H1 (cell line): Measurements from ENCODE around the gene TAF4. TPM values are rescaled to one million over a fixed set of nuclear protein-coding genes. Genes with fewer than 3 reads are reported as not detected.

Source experiments
- CTCF ChIA-PET: fragments of 300-600 bp; sonication (Branson Sonifier 250); formaldehyde crosslinking; loops from one replicate; lab custom pipeline; 2021; ENCODE audit not compliant: partially characterized antibody; lab: Charles Lee
- POLR2A ChIA-PET: fragments of 300-600 bp; sonication (Branson Sonifier 250); formaldehyde crosslinking; loops from one replicate; lab custom pipeline; 2021; ENCODE audit warnings: inconsistent platforms; ENCODE audit not compliant: partially characterized antibody; lab: Charles Lee
- DNase-seq, 2 experiments: peaks; one replicate each; pipeline versions ENCODE4 v3.0.0 to v3.0.0-alpha.2; 2010 to 2022; ENCODE audit warnings: low spot score in 2 of 2, low read depth in 1 of 2, mixed read lengths in 1 of 2
- FAIRE-seq: peaks from 2 replicates; lab custom pipeline; 2011; peaks lifted over from hg19 to GRCh38; lab: Jason Lieb, UNC
- H2AFZ ChIP-seq: 2 replicates; pipeline ENCODE4 v1.8.1; 2012; ENCODE audit warnings: low read length, inconsistent platforms
- H2AK5ac ChIP-seq: 2 replicates; pipeline ENCODE4 v1.6.1; 2013; ENCODE audit warnings: low read depth, low read length
- H2BK120ac ChIP-seq: replicated peaks from 2 replicates; pipeline ENCODE3; 2013; ENCODE audit warnings: low read depth, low read length, inconsistent platforms
- H2BK12ac ChIP-seq: 2 replicates; pipeline ENCODE4 v1.6.1; 2013; ENCODE audit warnings: low read depth, low read length
- H2BK15ac ChIP-seq: 2 replicates; pipeline ENCODE4 v1.6.1; 2013; ENCODE audit warnings: low read length
- H2BK20ac ChIP-seq: 2 replicates; pipeline ENCODE4 v1.6.1; 2013; ENCODE audit warnings: low read length
- H2BK5ac ChIP-seq: 2 replicates; pipeline ENCODE4 v1.6.1; 2013; ENCODE audit warnings: low read depth, low read length
- H3K14ac ChIP-seq: 2 replicates; pipeline ENCODE4 v1.6.1; 2013; ENCODE audit warnings: inconsistent platforms; ENCODE audit not compliant: insufficient read length
- H3K18ac ChIP-seq: 2 replicates; pipeline ENCODE4 v1.6.1; 2013; ENCODE audit warnings: low read length; ENCODE audit errors: extremely low read depth
- H3K23ac ChIP-seq: 2 replicates; pipeline ENCODE4 v1.6.1; 2013; ENCODE audit warnings: inconsistent platforms; ENCODE audit not compliant: insufficient read length
- H3K23me2 ChIP-seq: 2 replicates; pipeline ENCODE4 v1.6.1; 2013; ENCODE audit warnings: low read depth, low read length
- H3K27ac ChIP-seq: 2 replicates; pipeline ENCODE4 v1.6.1; 2011; ENCODE audit warnings: low read depth, low read length, inconsistent platforms
- H3K27me3 ChIP-seq, 4 experiments: replicated peaks in 1 of 4; 1 replicate in 1 of 4; 2 replicates in 3 of 4; pipeline versions ENCODE4 v1.6.1 to v1.8.1; 2011 to 2013; ENCODE audit warnings: low read length in 3 of 4, mild to moderate bottlenecking in 3 of 4, inconsistent platforms in 2 of 4, mixed read lengths in 2 of 4, moderate library complexity in 1 of 4; ENCODE audit not compliant: control insufficient read depth in 3 of 4, insufficient read depth in 3 of 4; ENCODE audit errors: extremely low read depth in 1 of 4
- H3K36me3 ChIP-seq, 4 experiments: 2 replicates each; pipeline versions ENCODE4 v1.6.1 to v1.8.1; 2011 to 2013; ENCODE audit warnings: mild to moderate bottlenecking in 4 of 4, low read length in 3 of 4, moderate library complexity in 2 of 4, control low read depth in 1 of 4, inconsistent platforms in 1 of 4; ENCODE audit not compliant: insufficient read depth in 4 of 4, control insufficient read depth in 2 of 4
- H3K4ac ChIP-seq: replicated peaks from 2 replicates; pipeline ENCODE3; 2013; ENCODE audit warnings: low read length, low read depth, mixed read lengths, inconsistent platforms; ENCODE audit not compliant: insufficient read length
- H3K4me1 ChIP-seq, 4 experiments: replicated peaks in 1 of 4; 1 replicate in 1 of 4; 2 replicates in 3 of 4; pipeline versions ENCODE4 v1.6.1 to v1.8.1; 2011 to 2013; ENCODE audit warnings: low read length in 3 of 4, inconsistent platforms in 2 of 4, mixed read lengths in 1 of 4; ENCODE audit not compliant: insufficient read depth in 4 of 4, control insufficient read depth in 3 of 4
- H3K4me2 ChIP-seq, 2 experiments: 2 replicates each; pipeline versions ENCODE4 v1.6.1 to v1.8.1; 2011 to 2013; ENCODE audit warnings: low read depth in 2 of 2, low read length in 2 of 2, control low read depth in 1 of 2, inconsistent platforms in 1 of 2, mild to moderate bottlenecking in 1 of 2; ENCODE audit not compliant: insufficient read depth in 1 of 2
- H3K4me3 ChIP-seq, 4 experiments: fragments of 200-600, 300-600 bp in 1 of 4; sonication (generic), shearing (Covaris generic), sonication (Bioruptor Twin) in 1 of 4; 2 replicates each; pipeline versions ENCODE4 v1.5.1 to v1.8.1; 2011 to 2016; ENCODE audit warnings: low read length in 4 of 4, low read depth in 3 of 4, control low read depth in 2 of 4, inconsistent platforms in 2 of 4, mild to moderate bottlenecking in 2 of 4, mixed read lengths in 1 of 4, moderate library complexity in 1 of 4; ENCODE audit not compliant: insufficient read depth in 2 of 4; ENCODE audit errors: extremely low read depth in 1 of 4
- H3K56ac ChIP-seq: replicated peaks from 2 replicates; pipeline ENCODE3; 2013; ENCODE audit warnings: low read depth, mild to moderate bottlenecking, mixed read lengths, low read length, inconsistent platforms; ENCODE audit not compliant: insufficient read length
- H3K79me1 ChIP-seq: 2 replicates; pipeline ENCODE4 v1.6.1; 2013; ENCODE audit warnings: low read depth, low read length, control low read depth
- H3K79me2 ChIP-seq, 2 experiments: 2 replicates each; pipeline versions ENCODE4 v1.6.1 to v1.8.1; 2012 to 2013; ENCODE audit warnings: low read length in 2 of 2, mild to moderate bottlenecking in 2 of 2, inconsistent platforms in 1 of 2; ENCODE audit not compliant: insufficient read depth in 2 of 2, control insufficient read depth in 1 of 2
- H3K9ac ChIP-seq, 4 experiments: replicated peaks in 1 of 4; 1 replicate in 1 of 4; 2 replicates in 3 of 4; pipeline versions ENCODE4 v1.6.1 to v1.8.1; 2011 to 2013; ENCODE audit warnings: low read depth in 3 of 4, low read length in 3 of 4, control low read depth in 2 of 4, mild to moderate bottlenecking in 2 of 4, moderate library complexity in 2 of 4, inconsistent platforms in 1 of 4; ENCODE audit errors: extremely low read depth in 1 of 4
- H3K9me3 ChIP-seq, 2 experiments: 2 replicates each; pipeline versions ENCODE4 v1.6.1 to v1.8.1; 2012 to 2013; ENCODE audit warnings: mild to moderate bottlenecking in 2 of 2, moderate library complexity in 2 of 2, control low read depth in 1 of 2, inconsistent platforms in 1 of 2, low read depth in 1 of 2, low read length in 1 of 2, mixed read lengths in 1 of 2; ENCODE audit not compliant: insufficient read depth in 2 of 2
- H4K20me1 ChIP-seq, 2 experiments: replicated peaks in 1 of 2; 2 replicates each; pipeline versions ENCODE3 to v1.8.1; 2011 to 2013; ENCODE audit warnings: inconsistent platforms in 2 of 2, low read length in 2 of 2, mild to moderate bottlenecking in 1 of 2; ENCODE audit not compliant: insufficient read depth in 2 of 2, control insufficient read depth in 1 of 2
- H4K5ac ChIP-seq: 2 replicates; pipeline ENCODE4 v1.6.1; 2013; ENCODE audit warnings: low read length, low read depth, mixed read lengths, inconsistent platforms; ENCODE audit not compliant: insufficient read length
- H4K8ac ChIP-seq: 2 replicates; pipeline ENCODE4 v1.8.0; 2013; ENCODE audit warnings: mild to moderate bottlenecking, moderate library complexity, low read length, inconsistent platforms; ENCODE audit not compliant: insufficient read depth; ENCODE audit errors: extremely low read depth
- H4K91ac ChIP-seq: replicated peaks from 2 replicates; pipeline ENCODE3; 2013; ENCODE audit warnings: low read length, mixed read lengths, inconsistent platforms; ENCODE audit not compliant: insufficient read length
- E2F6 ChIP-seq: IDR thresholded peaks from 2 replicates; pipeline ENCODE4 v1.6.1; 2012; ENCODE audit warnings: inconsistent platforms
- GABPA ChIP-seq: IDR thresholded peaks from 2 replicates; pipeline ENCODE4 v1.6.1; 2011; ENCODE audit warnings: mild to moderate bottlenecking, low read length, moderate library complexity, borderline replicate concordance; ENCODE audit not compliant: insufficient read depth
- HDAC2 ChIP-seq, 2 experiments: fragments of 300-600 bp in 1 of 2; sonication (generic) in 1 of 2; IDR thresholded peaks; 2 replicates each; pipeline ENCODE4 v1.6.1; 2011 to 2012; ENCODE audit warnings: low read depth in 2 of 2, low read length in 2 of 2, mild to moderate bottlenecking in 2 of 2, moderate library complexity in 2 of 2, borderline replicate concordance in 1 of 2, inconsistent platforms in 1 of 2
- KDM1A ChIP-seq: fragments of 200-600, 300-600 bp; sonication (generic); IDR thresholded peaks from 2 replicates; pipeline ENCODE4 v1.7.1; 2016; ENCODE audit warnings: mild to moderate bottlenecking, low read length, borderline replicate concordance
- POLR2AphosphoS5 ChIP-seq: IDR thresholded peaks from 2 replicates; pipeline ENCODE4 v1.6.1; 2011; ENCODE audit warnings: low read depth, low read length
- RBBP5 ChIP-seq: IDR thresholded peaks from 2 replicates; pipeline ENCODE4 v1.7.1; 2012; ENCODE audit warnings: low read depth, mild to moderate bottlenecking, inconsistent platforms, low read length, moderate library complexity, borderline replicate concordance
- TEAD4 ChIP-seq: IDR thresholded peaks from 2 replicates; pipeline ENCODE4 v1.6.1; 2012; ENCODE audit warnings: low read depth, low read length, inconsistent platforms, mixed read lengths
- USF2 ChIP-seq: IDR thresholded peaks from 2 replicates; pipeline ENCODE4 v1.6.1; 2011; ENCODE audit warnings: low read length, improper control_type of control experiment
- WGBS, 2 experiments: shearing (Covaris generic) in 1 of 2; methylation state at CpG; one replicate each; pipeline versions ENCODE4 v1.1.6 to v1.1.7; 2013 to 2015; ENCODE audit warnings: low lambda C conversion rate in 2 of 2, mixed read lengths in 2 of 2, inconsistent platforms in 1 of 2, low coverage in 1 of 2, missing lambda C conversion rate in 1 of 2; ENCODE audit not compliant: insufficient replicate concordance in 2 of 2, insufficient coverage in 1 of 2, insufficient read length in 1 of 2; ENCODE audit errors: extremely low coverage in 1 of 2, missing lambda C conversion rate in 1 of 2; 5-methylcytosine and 5-hydroxymethylcytosine counted together
- polyA plus RNA-seq, 7 experiments: library from polyadenylated mRNA; depleted of rRNA in 3 of 7; stranded (reverse) in 5 of 7; unstranded in 2 of 7; fragments of >200 nt in 5 of 7; fragments of 200-250 nt in 2 of 7; gene quantifications; 1 replicate in 5 of 7; 2 replicates in 1 of 7; 4 replicates in 1 of 7; pipeline versions ENCODE4 v1.2.1 to v1.2.3, GENCODE V29; 2011 to 2013; ENCODE audit warnings: missing spikeins in 2 of 7, mixed read lengths in 2 of 7
- total RNA-seq: library from RNA; stranded (reverse); fragmentation: NEBNext Ultra II Directional; extraction: Animal tissue kit (Norgen Biotek cat#: 25700); gene quantifications from 2 replicates; pipeline ENCODE4 v1.2.1, GENCODE V29; 2021

TAF4 gene
- total and polyA plus RNA-seq, 2 of the 8 experiments (the other 6 are each of a cell fraction or from before 2014, with no cell fraction given): 16.0 to 30.1 TPM

- H2BK15ac ChIP-seq: no peak overlapping the region
- no peak overlapping the region for H3K4ac ChIP-seq
- H2BK20ac ChIP-seq: no peak overlapping the region
- H3K14ac ChIP-seq: no peak overlapping the region
- no peak overlapping the region for H4K5ac ChIP-seq
- TF ChIP-seq RBBP5: no peak
- TF ChIP-seq E2F6: no peak
- no peak for TF ChIP-seq TEAD4
- no peak for TF ChIP-seq HDAC2 (IDR thresholded peaks at IDR 0.05; ENCODE audit: borderline replicate concordance in 1 of 2, low read depth in 2 of 2, low read length in 2 of 2)
- TF ChIP-seq GABPA: no peak
- no peak for TF ChIP-seq USF2
- TF ChIP-seq POLR2AphosphoS5: no peak
- no peak for TF ChIP-seq KDM1A
- H3K4me3 ChIP-seq: no peak overlapping the region
- no peak overlapping the region; the same call in 1 of the 2 replicates for H2BK5ac ChIP-seq
- H3K27me3 ChIP-seq: no peaks in the 10 kb centered on the region
- no peak overlapping the region for H3K27ac ChIP-seq
- peaks cover 0 to 11% (median 3%) of the 10 kb centered on the region in 4 experiments; a peak in 3 of 8 replicates for H3K36me3 ChIP-seq
- no peaks in the 10 kb centered on the region; a peak in 1 of 7 replicates for H3K4me1 ChIP-seq
- H3K79me2 ChIP-seq: no peaks in the 10 kb centered on the region
- no peak overlapping the region; a peak in 1 of 7 replicates for H3K9ac ChIP-seq
- H2BK12ac ChIP-seq: no peak overlapping the region
- CTCF ChIA-PET: interaction anchor here (0.7 to 1.3 kb wide), 4 partner anchors 11 to 169 kb away, joined by 3 to 4 read pairs (median 3); no protein-coding TSS in a partner anchor
- H3K4me2 ChIP-seq: no peak overlapping the region
- no peak overlapping the region for H4K91ac ChIP-seq
- H2BK120ac ChIP-seq: no peak overlapping the region
- no peak overlapping the region for H2AK5ac ChIP-seq
- H3K23me2 ChIP-seq: no peaks in the 10 kb centered on the region; the same call in 1 of the 2 replicates
- no peak overlapping the region for H3K23ac ChIP-seq
- H3K9me3 ChIP-seq: no peaks in the 10 kb centered on the region
- no peaks in the 10 kb centered on the region for H3K79me1 ChIP-seq
- DNase-seq (no peak), FAIRE-seq (no peak)
- H4K20me1 ChIP-seq: peaks cover 5 to 6% of the 10 kb centered on the region in 2 experiments
- WGBS, 2 experiments: 90% methylated on average over 27 of the region's 27 CpGs; no CpG with 5 or more reads in 1 of the 2 experiments
- POLR2A ChIA-PET: no interaction called here
- H3K56ac ChIP-seq: no peak overlapping the region
- no peak overlapping the region for H4K8ac ChIP-seq
- no peak overlapping the region for H3K18ac ChIP-seq
- H2AFZ ChIP-seq: no peak overlapping the region
Measured at GRCh38 chr20:61972636-61973508, 92.8 kb downstream of the TAF4 start.
